ENCODE measurements around the gene ZBTB16.

Gene ZBTB16, protein sequence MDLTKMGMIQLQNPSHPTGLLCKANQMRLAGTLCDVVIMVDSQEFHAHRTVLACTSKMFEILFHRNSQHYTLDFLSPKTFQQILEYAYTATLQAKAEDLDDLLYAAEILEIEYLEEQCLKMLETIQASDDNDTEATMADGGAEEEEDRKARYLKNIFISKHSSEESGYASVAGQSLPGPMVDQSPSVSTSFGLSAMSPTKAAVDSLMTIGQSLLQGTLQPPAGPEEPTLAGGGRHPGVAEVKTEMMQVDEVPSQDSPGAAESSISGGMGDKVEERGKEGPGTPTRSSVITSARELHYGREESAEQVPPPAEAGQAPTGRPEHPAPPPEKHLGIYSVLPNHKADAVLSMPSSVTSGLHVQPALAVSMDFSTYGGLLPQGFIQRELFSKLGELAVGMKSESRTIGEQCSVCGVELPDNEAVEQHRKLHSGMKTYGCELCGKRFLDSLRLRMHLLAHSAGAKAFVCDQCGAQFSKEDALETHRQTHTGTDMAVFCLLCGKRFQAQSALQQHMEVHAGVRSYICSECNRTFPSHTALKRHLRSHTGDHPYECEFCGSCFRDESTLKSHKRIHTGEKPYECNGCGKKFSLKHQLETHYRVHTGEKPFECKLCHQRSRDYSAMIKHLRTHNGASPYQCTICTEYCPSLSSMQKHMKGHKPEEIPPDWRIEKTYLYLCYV

DNA sequence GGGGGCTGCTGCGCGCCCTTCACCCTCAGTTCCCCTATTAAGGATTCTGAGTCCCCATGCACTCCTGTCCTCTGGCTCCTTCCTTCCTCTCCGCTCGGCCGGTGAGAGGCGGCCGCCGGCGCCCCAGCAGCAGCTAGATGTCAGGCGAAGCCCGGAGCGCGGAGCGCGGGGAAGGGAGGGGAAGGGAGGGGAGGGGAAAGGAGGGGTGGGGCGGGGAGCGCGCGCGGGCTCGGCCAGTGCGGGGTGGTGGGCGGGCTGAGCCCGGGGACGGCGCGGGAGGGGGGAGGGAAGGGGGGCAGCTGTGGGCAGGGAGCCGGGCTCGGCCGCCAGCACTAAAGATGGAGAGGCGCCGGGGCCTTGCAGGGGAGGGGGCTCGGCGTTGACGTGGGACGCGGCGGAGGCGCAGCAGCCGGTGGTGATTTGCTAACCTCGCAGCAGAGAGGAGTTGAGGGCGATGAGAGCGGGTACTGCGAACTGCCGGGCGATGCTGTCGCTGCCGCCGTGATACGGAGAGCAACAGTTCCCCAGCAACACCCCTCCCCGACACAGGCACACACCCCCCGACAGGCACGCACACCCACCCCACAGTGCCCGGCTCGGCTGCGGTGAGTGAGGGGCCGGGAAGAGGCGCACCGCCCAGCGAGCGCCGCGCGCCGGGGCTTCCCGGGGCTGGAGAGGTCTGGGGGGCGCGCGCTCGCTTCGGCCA, at the start of gene ZBTB16:
Gene ZBTB16 (plus strand): TSS at position 434 of the 706 bp plus-strand sequence. CDS start 3,590 bp downstream, outside the sequence.
- peak; percentile 91 for DNase-seq

DNA sequence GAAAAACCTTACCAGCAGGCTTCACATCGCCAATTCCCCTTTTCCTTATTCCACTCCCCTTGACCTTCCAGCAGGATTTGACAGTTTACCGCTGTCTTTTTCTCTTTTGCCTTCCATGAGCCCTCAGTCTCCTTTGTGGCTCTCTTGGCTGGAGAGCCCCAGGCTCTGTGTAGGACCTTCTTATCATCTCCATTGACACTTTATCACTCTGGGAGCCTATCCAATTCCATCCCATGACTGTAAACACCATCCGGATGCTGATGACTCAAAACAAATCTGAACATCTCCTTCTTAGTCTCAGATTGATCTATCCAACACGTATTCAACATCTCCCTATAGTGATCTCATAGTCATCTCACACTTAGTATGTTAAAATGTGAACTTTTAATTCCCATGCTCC, 48.6 kb upstream of the ZBTB16 start:
- DNase-seq: no peak

DNA sequence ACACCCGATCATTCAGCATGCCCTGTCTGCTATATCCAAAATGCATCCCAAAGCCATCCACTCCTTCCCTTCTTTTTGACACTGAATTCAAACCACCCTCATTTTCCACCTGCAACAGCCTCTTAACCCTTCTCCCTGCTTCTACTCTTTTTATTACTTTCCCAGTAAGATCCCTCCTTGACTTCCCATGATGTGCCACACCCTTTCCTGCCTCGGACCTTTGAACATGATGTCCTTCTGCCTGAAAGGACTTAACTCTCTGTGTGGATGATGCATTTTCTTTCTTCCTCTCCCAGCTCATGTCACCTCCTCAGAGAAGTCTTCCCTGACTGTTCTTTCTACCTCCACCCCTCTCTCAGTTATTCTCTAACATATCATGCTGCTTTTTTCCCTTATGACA, 48.1 kb upstream of the ZBTB16 start:
- DNase-seq: no peak

DNA sequence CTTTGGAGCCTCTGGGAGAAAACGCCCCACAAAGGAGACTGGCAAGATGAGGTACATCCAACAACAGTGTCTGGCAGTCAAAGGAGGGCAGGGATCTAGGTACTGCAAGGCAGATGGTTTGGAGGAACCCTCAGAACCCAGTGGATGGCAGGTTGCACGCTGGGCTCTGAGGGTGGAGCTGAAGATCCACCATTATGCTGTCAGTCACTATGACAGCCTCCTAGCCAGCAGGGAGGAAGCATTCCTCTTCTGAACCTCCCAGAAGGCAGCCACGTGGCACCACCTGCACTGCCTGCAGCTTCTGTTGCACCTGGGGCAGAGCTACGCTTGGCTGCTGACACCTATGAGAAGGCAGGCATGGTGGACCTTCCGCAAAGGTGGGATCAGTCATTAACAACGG, 44.4 kb upstream of the ZBTB16 start:
- no peak for DNase-seq

DNA sequence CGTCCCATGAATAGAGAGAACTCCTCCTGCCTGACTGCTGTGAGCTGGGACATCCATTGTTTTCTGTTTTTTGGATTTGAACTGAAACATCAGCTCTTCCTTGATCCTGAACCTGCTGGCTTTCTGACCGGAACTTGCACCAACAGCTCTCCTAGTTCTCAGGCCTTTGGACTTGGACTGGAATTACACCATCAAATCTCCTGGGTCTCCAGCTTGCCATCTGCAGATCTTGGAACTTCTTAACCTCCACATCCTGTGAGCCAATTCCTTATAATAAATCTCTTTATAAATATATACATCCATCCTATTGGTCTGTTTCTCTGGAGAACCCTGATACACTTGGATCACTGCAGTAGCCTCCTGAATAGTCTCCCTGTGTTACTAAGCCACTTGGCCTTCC, 42.5 kb upstream of the ZBTB16 start:
- DNase-seq: no peak

DNA sequence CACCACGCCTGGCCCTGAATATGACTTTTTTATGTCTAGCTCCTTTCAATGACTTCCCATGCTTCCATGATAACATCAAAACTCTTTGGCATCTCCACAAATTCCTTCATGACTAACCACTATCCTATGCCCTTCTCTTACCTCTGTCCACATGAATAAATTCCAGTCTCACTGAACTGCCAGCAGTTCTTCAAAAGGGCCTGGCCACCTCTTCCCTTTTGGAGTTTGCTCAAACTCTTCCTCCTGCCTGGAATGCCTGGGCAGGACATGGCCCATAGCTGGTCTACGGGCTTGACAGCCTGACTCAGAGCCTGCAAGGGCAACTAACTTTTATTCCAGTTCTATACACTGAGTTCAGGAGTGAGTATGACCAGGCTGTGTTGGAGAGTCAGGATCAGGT, 41.8 kb upstream of the ZBTB16 start:
- DNase-seq: no peak

DNA sequence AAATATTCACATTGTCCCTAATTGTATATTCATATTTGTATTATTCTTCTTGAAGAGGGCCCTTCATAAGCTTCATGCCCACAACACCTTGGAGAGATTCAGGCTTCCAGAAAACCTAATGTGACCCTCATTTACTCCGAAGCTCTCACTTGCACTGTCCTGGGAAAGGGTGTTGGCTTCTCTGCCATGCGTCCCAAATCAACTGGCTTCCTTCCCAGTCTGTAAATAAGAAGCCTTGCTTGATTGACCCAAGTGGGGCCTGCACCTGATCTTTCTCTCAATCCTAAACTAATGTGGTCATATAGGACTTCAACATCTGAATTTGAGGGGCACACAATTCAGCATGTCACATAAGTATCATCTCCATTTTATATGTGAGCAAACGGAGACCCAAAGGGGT, 40.5 kb upstream of the ZBTB16 start:
- DNase-seq: no peak

DNA sequence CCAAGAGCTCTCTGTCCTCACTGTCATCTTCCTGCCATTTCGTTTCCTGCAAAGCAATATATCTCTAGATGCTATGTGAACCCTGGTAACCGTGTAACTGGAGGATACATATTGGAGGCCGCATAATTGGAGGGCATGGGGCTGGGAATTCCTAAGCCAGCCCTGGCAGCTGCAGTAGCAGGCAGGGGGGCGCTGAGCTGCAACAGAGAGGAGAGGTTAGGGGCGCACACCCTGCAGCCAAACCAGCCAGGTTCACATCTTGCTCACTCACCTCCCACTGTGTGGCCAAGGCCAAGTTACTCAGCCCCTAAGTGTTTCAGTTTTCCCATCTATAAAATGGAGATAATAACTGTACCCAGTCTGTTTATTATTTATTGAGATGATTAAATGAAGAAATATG, 39.9 kb upstream of the ZBTB16 start:
- DNase-seq: no peak

DNA sequence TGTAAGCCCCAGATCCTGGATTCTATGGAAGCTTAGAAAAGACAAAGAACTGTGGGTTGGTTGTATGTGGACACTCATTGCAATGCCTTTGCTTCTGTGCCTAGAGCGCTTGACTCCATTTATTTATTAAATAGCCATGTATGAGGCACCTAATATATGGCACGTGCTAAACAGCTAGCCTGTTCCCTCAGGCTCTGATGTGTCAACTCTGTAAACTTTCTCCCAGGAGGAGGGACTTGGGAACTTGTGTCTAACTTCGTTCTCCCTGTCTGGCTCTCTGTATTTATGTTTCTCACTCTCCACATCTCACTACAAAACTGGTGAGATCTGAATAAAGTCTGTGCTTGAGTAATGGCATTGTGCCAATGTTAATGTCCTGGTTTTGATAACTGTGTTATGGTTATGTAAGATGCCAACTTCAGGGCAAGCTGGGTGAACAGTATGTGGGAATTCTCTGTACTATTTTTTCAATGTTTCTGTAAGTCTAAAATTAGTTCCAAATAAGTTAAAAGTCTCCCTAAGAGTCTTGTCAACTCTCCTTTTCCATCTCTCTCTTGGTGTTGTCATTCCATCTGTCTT, 34.1 kb upstream of the ZBTB16 start:
- no peak for DNase-seq

DNA sequence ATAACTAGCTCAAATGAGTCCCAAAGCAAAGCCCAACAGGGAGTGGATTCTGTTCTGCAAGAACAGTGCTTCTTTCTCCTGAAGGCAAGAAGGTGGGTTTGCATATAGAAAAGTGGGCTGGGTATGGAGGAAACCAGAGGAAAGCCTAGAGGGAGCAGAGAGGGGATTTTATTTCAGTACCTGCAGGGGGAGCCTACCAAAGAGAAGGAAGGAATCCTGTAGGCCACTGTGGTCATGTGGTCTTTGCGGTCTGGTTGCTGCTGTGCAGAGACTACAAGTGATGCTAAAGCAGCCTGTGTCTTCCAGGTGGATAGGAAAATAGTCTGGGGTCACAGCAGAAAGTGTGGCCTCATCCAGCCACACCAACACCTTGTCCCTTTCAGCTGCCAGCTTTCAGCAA, 33.2 kb upstream of the ZBTB16 start:
- DNase-seq: no peak

DNA sequence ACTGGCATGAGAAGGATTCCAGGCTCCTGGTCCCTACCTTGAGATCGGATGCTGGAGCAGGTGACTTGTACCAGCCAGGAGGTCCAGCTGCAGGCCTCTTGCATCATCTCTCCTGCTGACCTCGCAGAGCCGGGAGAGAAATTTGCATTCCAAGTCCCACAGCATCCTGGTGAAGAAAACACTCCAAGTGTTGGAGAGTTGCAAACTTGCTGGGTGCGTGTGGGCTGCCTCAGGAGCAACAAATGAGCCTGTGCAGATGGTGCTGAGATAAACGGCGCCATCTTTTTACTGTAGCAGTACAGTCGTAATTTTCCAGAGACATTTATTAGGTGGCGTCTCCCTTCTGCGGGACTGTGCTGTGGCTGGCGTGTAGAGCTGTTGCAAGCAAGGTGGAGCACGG, 32.1 kb upstream of the ZBTB16 start:
- DNase-seq: no peak

DNA sequence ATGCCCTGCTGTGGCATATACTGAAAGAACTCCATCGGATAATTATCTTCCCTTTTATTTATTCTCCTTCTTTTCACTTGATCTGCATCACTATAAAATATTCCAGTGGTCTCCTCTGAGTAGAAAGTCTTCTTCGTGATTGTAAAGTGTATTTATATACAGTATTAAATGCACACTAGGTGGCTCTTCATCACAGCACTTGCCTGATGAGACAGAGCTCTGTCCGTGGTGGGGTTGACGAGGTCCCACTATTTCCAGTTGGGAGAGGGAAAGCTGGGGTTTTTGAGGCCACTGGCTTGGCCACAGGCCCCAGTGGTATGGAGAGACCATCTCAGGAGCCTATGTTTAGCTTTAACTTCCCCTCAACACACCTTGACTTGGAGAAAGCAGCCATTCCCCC, 31.6 kb upstream of the ZBTB16 start:
- DNase-seq: no peak

DNA sequence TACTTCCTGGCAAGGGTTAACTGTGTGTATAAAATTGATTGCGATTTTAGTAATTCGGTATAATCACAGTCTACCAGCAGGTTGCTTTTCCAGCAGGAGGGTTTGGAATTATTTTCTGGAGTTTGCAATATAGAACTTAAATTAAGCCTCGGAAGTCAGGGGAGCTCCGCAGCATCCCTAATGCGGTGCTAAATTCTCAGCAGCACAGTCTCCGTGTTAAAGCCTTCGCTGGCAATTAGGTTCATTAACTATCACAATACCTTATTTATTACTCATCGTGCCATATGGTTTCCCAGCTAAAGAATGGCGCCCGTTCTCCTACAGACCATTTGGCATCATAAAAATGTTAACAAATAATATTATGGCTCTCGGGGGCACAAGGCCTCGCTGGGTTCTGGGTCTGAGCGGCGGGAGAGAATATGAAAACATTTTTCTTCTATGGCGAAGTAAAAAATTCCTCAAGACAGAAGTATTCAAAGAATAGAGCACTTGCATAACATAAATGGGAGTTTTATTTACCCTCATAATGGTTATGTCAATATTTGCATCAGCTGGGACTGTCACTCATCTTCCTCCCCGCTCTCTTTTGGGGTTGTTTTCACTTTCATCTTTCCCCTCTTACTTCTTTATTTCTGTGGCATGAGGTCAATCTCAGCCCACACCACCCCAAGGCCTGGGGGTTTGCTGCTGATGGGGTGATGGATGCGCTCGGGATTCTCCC, 28.1 kb upstream of the ZBTB16 start:
- DNase-seq: no peak

DNA sequence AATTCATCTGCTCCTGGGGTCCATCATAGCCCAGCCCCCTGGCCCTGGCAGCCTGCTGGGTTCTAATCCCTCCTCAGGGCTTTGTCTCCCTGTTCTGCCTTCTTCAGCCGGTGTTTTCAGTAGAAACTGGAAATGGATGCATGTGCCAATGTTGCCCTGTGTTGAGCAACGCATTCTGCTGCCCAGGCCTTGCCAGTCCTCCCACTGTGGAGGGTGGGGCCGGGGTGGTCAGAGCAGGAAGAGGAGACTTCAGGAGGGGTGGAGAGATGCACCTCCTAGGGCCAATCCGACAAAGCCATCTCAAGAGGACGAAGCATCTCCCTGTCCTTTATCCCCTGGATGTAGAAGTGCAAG, 27.6 kb upstream of the ZBTB16 start:
- no peak for DNase-seq

DNA sequence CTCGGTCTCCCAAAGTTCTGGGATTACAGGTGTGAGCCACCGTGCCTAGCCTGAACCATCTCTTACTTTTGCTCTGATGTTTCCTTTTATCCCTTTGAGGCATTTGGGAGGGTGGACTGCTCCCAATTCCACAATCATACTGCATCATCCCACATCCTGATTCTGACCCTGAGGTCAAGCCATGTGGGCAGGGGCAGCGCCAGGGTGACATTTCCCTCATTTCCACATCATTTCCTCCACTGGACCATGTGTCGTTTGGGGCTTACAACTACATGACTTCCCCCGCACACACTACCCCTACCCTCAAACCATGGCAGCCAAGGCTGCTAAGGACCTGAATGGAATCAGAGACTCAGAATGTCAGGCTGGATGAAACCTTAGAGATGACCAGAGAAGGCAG, 26.4 kb upstream of the ZBTB16 start:
- no peak for DNase-seq

DNA sequence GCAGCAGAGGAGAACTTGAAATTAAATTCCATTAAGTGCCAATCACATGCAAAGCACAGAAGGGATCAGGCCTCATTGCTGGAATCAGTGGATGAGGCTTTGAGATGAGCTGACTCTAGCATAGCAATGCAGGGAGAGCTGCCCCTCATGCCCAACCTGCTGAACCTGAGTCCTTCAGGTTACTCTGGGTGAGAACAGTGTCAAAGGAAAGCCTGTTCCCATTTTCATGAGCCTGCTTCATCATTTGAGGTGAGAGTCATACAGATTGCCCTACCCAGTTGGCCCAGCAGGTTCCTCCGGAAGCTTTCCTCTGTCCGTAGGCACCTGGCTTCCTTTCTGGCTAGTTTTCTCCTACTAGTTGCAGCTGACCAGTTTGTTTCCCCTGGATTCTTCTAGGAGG, 25.9 kb upstream of the ZBTB16 start:
- no peak for DNase-seq

DNA sequence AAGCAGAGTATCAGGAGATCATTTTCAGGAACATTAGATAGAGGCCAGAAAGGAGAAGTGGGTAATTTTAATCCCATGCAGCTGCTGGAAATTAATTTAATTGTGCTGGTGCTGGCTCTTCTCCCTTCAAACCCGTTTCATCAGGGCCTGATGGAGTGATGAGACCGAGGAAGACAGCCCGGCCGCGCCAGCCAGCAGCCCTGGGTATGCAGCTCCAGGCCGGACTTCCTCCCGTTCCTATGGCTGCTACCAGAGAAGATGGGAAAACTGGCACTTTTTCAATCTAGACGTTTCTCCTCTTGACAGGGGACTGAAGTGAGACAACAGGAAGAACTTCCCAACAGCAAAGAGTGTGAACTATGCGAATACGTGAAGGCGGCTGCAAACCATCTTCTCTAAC, 24.6 kb upstream of the ZBTB16 start:
- no peak for DNase-seq

DNA sequence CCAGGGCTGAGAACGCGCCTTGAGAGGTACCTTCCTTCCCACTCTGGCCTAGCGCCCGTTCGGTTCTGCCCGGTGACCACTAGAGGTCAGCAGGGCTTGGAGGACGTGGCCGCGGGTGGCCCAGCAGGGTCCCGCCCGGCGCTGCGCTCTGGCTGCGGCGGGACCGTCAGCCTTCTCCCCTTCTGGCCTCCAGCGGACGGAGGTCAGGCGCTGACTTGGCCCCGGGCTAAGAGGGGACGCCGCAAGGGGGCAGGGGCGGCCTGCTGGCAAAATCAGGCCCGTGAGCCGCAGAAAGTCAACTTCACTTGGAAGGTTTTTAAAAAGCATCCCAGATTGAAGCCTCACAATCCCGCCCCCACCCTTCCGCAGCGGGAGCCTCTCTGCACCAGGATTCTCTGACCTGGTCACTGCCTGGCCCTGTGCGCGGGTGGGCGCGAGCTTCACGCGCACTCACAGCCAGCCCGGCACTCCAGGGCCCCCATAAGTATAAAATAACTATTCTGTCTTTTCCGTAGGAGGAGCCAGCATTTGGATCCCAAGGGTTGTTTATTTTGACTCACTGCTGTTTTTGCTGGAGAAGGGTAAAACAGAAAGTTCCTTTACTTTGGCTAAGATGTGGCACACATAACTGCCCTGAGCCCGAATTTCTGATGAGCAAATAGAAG, 23.2 kb upstream of the ZBTB16 start:
- DNase-seq: peak; percentile 77

DNA sequence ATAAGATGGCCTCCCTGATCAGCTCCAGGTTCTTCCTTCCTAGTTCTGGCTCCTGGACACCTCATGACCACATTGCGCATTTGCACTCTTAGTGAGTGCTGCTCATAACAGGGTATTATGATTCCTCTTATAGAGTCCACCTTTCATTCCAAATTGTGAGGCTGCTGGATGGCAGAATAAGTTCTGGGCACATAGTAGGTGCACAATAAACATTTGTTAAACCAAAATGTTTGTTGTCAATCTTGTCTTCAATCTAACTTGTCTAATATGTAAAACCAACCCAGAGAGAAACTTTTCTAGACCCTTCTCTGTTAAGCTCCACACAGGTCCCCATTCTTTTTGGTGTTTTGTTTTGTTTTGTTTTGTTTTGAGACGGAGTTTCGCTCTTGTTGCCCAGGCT, 22.6 kb upstream of the ZBTB16 start:
- DNase-seq: no peak

DNA sequence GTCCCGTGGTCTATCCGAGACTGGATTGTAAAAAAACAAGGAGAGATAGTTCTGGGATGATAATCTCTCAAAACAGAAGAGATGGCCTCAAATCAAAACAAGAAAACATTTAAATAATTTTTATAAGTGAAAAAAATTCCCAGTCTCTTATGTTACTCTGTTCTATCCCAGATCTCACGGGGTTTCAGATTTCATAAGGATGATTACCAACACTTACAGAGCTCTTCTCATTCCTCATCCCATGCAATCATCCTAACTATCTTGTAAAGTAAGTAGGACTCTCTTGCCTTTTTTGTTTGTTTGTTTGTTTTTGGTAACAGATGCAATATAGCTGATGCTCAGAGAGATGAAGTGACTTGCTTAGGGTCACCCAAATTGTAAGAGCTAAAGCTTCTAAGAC, 20.0 kb upstream of the ZBTB16 start:
- no peak for DNase-seq

DNA sequence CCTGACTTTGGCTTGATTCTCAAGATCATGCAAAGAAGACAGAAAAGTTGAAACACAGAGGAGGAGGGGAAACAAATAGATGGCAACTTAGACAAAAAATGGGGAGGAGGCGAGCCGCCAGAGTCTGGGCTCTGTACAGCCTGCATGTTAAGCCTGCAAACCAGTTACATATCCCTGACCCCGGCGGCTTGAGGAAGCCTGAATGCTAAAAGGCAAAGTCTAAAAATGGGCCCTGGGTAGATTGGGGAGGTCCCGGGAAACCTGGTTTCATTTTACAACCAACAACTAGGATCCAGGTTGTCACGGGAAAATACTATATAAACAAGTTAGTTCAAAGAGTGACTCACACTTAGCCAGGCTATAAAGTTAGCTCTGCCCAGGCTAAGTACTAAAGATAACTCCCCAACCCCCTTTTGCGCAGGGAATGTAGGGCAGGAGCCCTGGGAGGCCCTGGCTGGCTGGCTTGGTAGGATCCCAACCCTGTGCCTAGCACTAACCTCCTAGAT, 18.8 kb upstream of the ZBTB16 start:
- no peak for DNase-seq

DNA sequence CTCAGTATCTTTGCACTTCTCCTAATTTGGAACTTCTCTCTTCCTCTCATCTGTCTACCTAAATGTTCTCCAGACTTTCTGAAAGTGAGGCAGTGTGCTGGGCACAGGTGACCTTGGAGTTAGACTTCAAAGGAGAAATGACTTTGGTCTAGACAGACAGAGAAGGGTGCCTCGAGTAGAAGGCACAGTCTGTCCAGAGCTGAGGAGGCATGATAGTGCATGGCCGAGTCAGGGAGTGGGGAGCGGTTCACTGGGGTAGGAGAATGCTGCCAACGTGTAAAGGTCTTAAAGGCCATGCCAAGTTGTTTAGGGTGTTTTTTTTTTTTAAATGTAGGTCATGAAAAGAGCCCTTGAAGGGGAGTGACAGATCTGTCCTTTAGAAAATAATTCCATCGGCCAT, 17.3 kb upstream of the ZBTB16 start:
- no peak for DNase-seq

Measured in midbrain (tissue), 1 donor.